GM23338 (cell line): Measurements from ENCODE around the gene FRY.

Experiments used
- CREB1 ChIP-seq: fragments of 250-450 bp; sonication (Bioruptor Pico); IDR thresholded peaks from 2 replicates; pipeline ENCODE4 v1.5.0; 2020; ENCODE audit warnings: low read depth, mild to moderate bottlenecking, moderate library complexity
- CTCF ChIP-seq, 2 experiments: fragments of 200-600 bp in 1 of 2; sonication (generic) in 1 of 2; conservative IDR thresholded peaks; 2 replicates each; pipeline versions ENCODE4 v1.5.1 to v1.6.1; 2016 to 2017; ENCODE audit warnings: antibody characterized with exemption in 2 of 2, low read depth in 2 of 2, mild to moderate bottlenecking in 2 of 2, moderate library complexity in 1 of 2
- ETS1 ChIP-seq: IDR thresholded peaks from 2 replicates; pipeline ENCODE4 v1.6.1; 2016; ENCODE audit warnings: antibody characterized with exemption
- EZH2 ChIP-seq: fragments of 200-600 bp; sonication (generic); IDR thresholded peaks from one replicate; pipeline ENCODE4 v1.8.0; 2017; ENCODE audit warnings: antibody characterized with exemption, mild to moderate bottlenecking, low read depth; ENCODE audit not compliant: unreplicated experiment
- EZH2phosphoT487 ChIP-seq: fragments of 200-600 bp; sonication (generic); IDR thresholded peaks from one replicate; pipeline ENCODE4 v1.8.1; 2018; ENCODE audit warnings: antibody characterized with exemption; ENCODE audit not compliant: unreplicated experiment
- JUNB ChIP-seq: IDR thresholded peaks from one replicate; pipeline ENCODE4 v1.6.1; 2016; ENCODE audit warnings: antibody characterized with exemption; ENCODE audit not compliant: unreplicated experiment
- NANOG ChIP-seq: IDR thresholded peaks from 2 replicates; pipeline ENCODE4 v1.6.1; 2016; ENCODE audit warnings: antibody characterized with exemption, borderline replicate concordance
- POLR2AphosphoS5 ChIP-seq: IDR thresholded peaks from 2 replicates; pipeline ENCODE4 v1.6.1; 2016; ENCODE audit warnings: antibody characterized with exemption, low read depth
- REST ChIP-seq: IDR thresholded peaks from one replicate; pipeline ENCODE4 v1.6.1; 2018; ENCODE audit warnings: antibody characterized with exemption; ENCODE audit not compliant: unreplicated experiment
- STAT1 ChIP-seq: IDR thresholded peaks from one replicate; pipeline ENCODE4 v1.6.1; 2016; ENCODE audit warnings: antibody characterized with exemption; ENCODE audit not compliant: unreplicated experiment
- ZNF114 ChIP-seq: fragments of 250-450 bp; sonication (Bioruptor Pico); IDR thresholded peaks from 2 replicates; pipeline ENCODE4 v1.5.0; 2020; ENCODE audit warnings: mild to moderate bottlenecking, moderate library complexity

GRCh38 chr13:32147976-32148375 is 116.4 kb downstream of the FRY start:
- TF ChIP-seq CTCF (conservative IDR thresholded peaks at IDR 0.05; ENCODE audit: low read depth in 2 of 2) (no peak), EZH2 (no peak), STAT1 (no peak), POLR2AphosphoS5 (no peak), CREB1 (no peak), REST (no peak), ZNF114 (CRISPR knock-in tag) (no peak), JUNB (no peak), EZH2phosphoT487 (no peak), ETS1 (no peak), NANOG (no peak)
